PFSK-1 (cell line): ENCODE data around the gene GCM1.

Source experiments
- POLR2AphosphoS5 ChIP-seq: IDR thresholded peaks from 2 replicates; pipeline ENCODE4 v1.6.1; 2012; ENCODE audit warnings: low read depth, mild to moderate bottlenecking, control low read depth, low read length, moderate library complexity
- TF ChIP-seq, protein P1 (sequence below), 2 experiments: IDR thresholded peaks; 2 replicates each; pipeline versions ENCODE4 v1.6.1 to v1.8.0; 2011 to 2012; ENCODE audit warnings: low read depth in 2 of 2, low read length in 2 of 2, control low read depth in 1 of 2, inconsistent platforms in 1 of 2, mild to moderate bottlenecking in 1 of 2, moderate library complexity in 1 of 2; ENCODE audit not compliant: insufficient read depth in 1 of 2

GRCh38 chr6:53125276-53125675 lies 23.4 kb downstream of the GCM1 start:
- no peak for TF ChIP-seq POLR2AphosphoS5
- TF ChIP-seq, protein P1, sequence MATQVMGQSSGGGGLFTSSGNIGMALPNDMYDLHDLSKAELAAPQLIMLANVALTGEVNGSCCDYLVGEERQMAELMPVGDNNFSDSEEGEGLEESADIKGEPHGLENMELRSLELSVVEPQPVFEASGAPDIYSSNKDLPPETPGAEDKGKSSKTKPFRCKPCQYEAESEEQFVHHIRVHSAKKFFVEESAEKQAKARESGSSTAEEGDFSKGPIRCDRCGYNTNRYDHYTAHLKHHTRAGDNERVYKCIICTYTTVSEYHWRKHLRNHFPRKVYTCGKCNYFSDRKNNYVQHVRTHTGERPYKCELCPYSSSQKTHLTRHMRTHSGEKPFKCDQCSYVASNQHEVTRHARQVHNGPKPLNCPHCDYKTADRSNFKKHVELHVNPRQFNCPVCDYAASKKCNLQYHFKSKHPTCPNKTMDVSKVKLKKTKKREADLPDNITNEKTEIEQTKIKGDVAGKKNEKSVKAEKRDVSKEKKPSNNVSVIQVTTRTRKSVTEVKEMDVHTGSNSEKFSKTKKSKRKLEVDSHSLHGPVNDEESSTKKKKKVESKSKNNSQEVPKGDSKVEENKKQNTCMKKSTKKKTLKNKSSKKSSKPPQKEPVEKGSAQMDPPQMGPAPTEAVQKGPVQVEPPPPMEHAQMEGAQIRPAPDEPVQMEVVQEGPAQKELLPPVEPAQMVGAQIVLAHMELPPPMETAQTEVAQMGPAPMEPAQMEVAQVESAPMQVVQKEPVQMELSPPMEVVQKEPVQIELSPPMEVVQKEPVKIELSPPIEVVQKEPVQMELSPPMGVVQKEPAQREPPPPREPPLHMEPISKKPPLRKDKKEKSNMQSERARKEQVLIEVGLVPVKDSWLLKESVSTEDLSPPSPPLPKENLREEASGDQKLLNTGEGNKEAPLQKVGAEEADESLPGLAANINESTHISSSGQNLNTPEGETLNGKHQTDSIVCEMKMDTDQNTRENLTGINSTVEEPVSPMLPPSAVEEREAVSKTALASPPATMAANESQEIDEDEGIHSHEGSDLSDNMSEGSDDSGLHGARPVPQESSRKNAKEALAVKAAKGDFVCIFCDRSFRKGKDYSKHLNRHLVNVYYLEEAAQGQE (IDR thresholded peaks at IDR 0.05; ENCODE audit: insufficient read depth in 1 of 2, low read depth in 2 of 2, low read length in 2 of 2): no peak
